GM12865 (cell line): Measurements from ENCODE around the gene ASIC3.

Source experiments
- DNase-seq: peaks from one replicate; pipeline ENCODE4 v3.0.0; 2010; ENCODE audit warnings: low read depth
- H3K4me3 ChIP-seq: 2 replicates; pipeline ENCODE4 v1.5.1; 2011; ENCODE audit warnings: mild to moderate bottlenecking, low read depth, low read length, control low read depth
- TF ChIP-seq, protein P1 (sequence below): IDR thresholded peaks from 2 replicates; pipeline ENCODE4 v1.5.1; 2011; ENCODE audit warnings: low read length, control low read depth, low read depth, inconsistent platforms; ENCODE audit not compliant: insufficient read depth; ENCODE audit errors: missing control alignments

Gene ASIC3

DNA sequence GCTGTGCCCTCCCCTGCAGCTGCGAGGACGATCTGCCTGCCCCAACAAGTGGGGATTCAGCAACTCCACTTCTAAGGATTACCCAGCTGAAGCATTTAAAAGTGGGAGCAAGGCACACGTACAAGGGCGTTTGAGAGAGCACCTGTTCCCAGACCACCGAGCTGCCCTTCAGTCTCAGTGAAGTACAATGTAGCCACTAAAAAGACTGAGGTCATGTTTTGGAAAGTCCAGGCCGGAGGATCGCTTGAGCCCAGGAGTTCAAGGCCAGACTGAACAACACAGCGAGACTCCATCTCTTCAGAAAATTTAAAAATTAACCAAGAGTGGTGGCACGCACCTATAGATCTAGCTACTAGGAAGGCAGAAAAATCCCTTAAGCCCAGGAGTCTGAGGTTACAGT is 42.8 kb upstream of the ASIC3 start:
- DNase-seq = no peak
- H3K4me3 ChIP-seq = no peak overlapping the region
- TF ChIP-seq, protein P1, sequence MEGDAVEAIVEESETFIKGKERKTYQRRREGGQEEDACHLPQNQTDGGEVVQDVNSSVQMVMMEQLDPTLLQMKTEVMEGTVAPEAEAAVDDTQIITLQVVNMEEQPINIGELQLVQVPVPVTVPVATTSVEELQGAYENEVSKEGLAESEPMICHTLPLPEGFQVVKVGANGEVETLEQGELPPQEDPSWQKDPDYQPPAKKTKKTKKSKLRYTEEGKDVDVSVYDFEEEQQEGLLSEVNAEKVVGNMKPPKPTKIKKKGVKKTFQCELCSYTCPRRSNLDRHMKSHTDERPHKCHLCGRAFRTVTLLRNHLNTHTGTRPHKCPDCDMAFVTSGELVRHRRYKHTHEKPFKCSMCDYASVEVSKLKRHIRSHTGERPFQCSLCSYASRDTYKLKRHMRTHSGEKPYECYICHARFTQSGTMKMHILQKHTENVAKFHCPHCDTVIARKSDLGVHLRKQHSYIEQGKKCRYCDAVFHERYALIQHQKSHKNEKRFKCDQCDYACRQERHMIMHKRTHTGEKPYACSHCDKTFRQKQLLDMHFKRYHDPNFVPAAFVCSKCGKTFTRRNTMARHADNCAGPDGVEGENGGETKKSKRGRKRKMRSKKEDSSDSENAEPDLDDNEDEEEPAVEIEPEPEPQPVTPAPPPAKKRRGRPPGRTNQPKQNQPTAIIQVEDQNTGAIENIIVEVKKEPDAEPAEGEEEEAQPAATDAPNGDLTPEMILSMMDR = no peak

DNA sequence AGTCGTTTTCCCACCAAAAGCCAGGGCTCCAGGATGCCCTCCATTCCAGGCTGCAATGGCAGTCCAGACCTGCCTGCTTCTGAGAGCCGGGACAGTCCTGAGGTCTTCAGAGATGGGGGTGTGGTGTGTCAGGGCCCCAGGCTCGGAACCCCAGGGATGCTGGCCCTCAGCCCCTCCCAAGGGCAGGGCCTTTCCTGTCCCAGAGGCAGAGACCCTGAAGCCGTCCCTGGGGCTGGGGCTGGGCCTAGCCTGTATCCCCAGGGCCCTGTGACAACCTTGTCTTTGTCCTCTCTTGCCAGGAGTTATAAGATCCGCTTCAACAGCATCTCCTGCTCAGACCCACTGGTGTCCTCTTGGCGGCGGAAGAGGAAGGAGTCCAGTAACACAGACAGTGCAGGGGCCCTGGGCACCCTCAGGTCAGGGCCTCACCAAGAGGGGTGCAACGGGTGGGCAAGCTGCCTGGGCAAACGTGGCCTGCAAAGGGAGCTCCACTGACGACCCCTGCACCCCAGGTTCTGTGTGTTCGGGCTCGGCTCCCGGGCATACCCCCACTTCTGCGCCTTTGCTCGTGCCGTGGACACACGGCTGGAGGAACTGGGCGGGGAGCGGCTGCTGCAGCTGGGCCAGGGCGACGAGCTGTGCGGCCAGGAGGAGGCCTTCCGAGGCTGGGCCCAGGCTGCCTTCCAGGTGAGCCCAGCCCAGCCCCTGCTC is 41.6 kb upstream of the ASIC3 start:
- DNase-seq = no peak
- TF ChIP-seq, protein P1 = no peak
- no peak overlapping the region for H3K4me3 ChIP-seq

DNA sequence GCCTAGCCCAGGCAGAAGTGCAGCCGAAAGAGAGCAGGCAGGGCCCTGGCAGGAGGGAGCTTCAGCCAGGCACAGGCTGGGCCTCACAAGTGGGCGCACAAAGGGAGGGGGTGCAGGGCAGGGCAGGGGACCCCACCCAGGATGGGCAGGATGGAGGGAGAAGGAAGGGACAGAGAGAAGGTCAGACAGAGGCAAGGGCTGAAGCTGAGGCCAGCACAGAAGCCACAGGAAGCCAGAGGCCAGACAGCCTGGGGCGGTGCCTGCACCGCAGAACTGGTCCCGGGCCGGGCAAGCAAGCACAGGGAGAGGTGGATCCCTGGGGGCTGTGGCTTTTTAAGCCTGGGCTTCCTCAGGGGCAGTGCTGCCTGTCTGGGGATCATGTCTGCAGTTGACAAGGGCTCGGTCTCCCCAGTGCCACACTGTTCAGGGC is 40.8 kb upstream of the ASIC3 start:
- DNase-seq = no peak
- no peak overlapping the region for H3K4me3 ChIP-seq
- TF ChIP-seq, protein P1 = no peak

DNA sequence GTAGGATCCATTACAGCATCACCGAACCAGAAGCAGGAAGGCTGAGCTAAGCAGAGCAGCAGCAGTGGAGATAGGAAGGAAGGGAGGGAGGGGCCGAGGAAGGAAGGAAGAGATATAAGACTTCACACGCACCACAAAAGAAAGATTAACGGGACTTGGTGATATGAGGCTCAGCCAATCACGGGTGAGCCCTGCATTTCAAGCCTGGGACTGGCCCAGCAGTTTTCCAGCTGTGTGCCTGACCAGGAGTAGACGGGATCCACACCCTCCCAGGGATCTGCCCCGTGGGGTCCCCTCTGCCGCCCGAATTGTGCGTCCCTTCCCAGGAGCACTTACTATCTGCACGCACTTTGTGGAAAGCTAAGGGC is 40.2 kb upstream of the ASIC3 start:
- TF ChIP-seq, protein P1 = no peak
- H3K4me3 ChIP-seq = no peak overlapping the region; the same call in 1 of the 2 replicates
- no peak for DNase-seq

DNA sequence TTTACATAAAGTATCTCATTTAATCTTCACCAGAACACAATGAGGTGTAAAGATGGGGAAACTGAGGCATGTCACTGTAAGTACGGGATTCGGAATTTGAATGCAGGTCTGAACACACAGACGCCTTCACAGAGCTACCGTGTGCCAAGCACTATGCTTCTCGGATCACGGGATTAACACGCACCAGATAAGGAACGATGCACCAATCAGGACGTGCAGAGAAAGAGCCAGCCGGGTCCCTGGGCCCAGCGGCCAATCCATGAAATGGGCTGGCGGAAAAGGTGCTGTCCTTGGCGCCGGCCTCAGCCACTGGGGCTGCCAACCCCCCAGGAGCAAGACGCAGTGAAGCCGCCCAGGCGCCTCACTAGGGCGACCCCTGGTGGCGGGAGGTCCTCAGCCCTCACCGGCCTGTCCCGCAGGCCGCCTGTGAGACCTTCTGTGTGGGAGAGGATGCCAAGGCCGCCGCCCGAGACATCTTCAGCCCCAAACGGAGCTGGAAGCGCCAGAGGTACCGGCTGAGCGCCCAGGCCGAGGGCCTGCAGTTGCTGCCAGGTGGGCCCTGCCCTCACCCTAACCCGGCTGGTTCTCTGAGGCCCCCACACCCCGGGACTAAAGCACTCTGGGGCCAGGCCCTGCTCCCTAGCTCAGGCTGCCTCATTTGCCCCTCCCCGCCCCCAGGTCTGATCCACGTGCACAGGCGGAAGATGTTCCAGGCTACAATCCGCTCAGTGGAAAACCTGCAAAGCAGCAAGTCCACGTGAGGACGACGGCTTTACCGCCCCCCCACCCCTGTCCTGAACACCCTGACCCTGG is 39.6 kb upstream of the ASIC3 start:
- DNase-seq = peak; percentile 80
- TF ChIP-seq, protein P1 = peak; percentile 78
- peak overlapping the region; percentile 12 for H3K4me3 ChIP-seq

DNA sequence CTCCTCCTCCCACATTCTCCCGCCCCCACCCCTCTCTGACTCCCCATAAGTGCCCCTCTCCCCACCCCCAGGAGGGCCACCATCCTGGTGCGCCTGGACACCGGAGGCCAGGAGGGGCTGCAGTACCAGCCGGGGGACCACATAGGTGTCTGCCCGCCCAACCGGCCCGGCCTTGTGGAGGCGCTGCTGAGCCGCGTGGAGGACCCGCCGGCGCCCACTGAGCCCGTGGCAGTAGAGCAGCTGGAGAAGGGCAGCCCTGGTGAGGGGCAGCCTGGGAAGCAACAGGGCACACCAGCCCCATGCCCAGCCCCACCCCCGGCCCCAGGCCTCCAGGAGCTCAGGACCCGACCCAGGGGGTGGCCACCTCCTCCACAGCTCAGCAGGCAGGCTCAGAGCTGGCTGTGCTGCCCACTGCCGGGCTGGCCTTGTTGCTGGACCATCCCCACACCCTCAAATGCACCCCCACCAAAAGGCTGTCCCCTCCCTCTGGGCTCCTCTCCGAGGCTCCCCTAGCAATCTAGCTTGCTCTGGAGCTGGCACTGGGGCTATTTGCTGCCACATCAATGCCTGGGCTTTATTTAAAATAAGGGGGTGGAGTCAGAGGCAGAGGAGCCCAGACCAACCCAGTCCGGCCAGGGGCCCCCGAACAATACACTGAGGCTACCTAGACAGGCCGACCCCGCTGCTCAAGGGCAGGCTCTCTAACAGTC is 38.8 kb upstream of the ASIC3 start:
- no peak overlapping the region for H3K4me3 ChIP-seq
- TF ChIP-seq, protein P1 = no peak
- DNase-seq = no peak
